ENCODE measurements around the gene RCAN2. TPM values are rescaled to one million over a fixed set of nuclear protein-coding genes. Genes with fewer than 3 reads are reported as not detected.
A peak's percentile ranks its signal among the peaks of the same experiment; 100 is the strongest.

RCAN2 gene
- total RNA-seq, 4 donors from 2014 or later = 46.9 to 289 (median 171) TPM

DNA sequence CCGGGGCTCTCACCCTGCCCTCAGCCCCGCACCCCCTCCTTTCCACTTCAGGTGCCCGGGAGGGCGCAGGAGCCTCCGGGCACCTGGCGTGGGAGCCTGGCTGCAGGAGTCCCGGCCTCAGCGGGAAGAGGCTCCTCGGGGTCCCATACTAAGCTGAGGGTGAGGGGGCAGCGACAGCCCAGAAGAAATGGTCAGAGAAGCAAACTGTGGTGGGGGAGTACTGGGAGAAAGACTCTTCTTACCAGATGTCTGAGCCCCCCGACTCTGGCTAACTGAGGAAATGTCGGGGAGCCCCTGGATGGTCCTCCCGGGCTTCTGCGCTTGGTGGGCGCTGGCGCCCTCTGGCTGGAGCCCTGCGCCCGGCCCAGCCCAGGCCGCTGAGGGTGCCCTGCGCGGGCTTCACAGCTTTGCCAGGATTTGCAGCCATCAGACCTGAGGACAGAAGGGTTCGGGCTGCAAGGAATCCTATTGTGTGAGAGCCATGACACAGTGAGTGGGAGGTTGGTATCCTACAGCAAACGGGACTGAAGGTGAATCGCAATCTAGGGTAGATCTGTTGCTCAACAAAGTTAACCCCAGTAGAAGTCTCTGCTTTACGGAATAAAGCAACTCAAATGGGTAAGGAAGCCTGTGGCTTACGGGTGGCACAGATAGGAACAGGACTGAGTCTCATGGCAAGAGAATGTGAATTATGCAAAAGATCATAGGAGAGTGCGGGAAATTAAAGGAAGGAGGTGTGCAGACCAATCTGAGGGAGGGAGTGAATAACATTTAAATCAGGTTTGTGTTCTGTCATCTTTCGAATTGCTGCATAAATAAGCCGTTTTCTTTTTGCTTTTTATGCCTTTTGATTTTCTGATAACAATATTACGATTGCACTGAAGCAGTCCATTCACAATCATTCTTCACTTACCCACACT lies 639 bp upstream of the RCAN2 start:
- peak overlapping the region; percentile 70 to 72 for H3K4me3 ChIP-seq
- peak overlapping the region; percentile 82 to 92 (median 90) for H3K27ac ChIP-seq
- ATAC-seq = peak; percentile 79
- H3K4me1 ChIP-seq = peaks cover 7 to 49% (median 8%) of the 10 kb centered on the region in 3 donors
- H3K27me3 ChIP-seq = no peaks in the 10 kb centered on the region
- H3K36me3 ChIP-seq = no peaks in the 10 kb centered on the region
- 8 to 15% methylated on average over 9 to 10 of the region's 30 CpGs for WGBS, 2 donors (ENCODE audit: low coverage in 1 of 2)
- TF ChIP-seq POLR2AphosphoS5 (IDR thresholded peaks at IDR 0.05) = peak; percentile 20
- TF ChIP-seq, protein P1, sequence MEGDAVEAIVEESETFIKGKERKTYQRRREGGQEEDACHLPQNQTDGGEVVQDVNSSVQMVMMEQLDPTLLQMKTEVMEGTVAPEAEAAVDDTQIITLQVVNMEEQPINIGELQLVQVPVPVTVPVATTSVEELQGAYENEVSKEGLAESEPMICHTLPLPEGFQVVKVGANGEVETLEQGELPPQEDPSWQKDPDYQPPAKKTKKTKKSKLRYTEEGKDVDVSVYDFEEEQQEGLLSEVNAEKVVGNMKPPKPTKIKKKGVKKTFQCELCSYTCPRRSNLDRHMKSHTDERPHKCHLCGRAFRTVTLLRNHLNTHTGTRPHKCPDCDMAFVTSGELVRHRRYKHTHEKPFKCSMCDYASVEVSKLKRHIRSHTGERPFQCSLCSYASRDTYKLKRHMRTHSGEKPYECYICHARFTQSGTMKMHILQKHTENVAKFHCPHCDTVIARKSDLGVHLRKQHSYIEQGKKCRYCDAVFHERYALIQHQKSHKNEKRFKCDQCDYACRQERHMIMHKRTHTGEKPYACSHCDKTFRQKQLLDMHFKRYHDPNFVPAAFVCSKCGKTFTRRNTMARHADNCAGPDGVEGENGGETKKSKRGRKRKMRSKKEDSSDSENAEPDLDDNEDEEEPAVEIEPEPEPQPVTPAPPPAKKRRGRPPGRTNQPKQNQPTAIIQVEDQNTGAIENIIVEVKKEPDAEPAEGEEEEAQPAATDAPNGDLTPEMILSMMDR (IDR thresholded peaks at IDR 0.05) = peak; percentile 48 to 91 (median 67)
- TF ChIP-seq POLR2A (IDR thresholded peaks at IDR 0.05) = no peak
- no peak for TF ChIP-seq EP300 (IDR thresholded peaks at IDR 0.05)
- H3K9me3 ChIP-seq = no peaks in the 10 kb centered on the region

DNA sequence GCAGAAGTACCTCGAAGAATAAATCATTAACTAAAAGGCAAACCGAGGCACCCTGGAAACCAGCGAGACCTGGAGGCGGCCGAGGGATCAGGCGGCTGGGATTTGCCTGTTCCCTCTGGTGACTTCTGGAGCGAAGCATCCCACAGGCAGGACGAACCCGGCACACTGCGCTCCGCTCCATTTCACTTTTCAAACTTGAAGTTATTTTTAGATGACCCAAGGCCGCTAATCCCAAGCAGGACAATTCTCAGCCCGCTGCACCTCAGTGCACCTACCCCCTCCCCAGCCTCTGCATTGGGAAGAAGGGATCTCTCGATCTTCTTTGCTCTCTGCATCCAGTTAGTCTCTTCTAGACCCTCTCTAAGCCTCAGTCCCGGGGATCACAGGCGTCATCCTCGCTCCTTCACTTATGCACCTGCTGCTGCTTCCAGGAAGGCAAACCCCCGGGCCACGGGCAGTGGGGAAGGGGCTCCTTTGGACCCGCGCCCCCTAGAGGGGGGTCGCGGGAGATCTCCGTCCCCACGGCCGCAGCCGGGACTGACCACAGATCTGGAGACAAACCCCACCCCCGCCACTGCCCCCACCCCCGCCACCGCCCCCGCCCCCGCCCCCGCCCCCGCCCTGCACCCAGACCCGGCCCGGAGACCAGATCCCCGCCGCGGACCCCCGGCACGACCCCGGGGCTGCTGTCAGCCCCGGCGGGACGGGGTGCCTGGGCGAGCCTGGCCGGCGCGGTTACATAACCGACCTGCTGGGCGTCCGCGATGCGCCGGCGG lies 636 bp downstream of the RCAN2 start:
- 0 to 8% methylated on average over 3 to 14 of the region's 56 CpGs for WGBS, 2 donors (ENCODE audit: low coverage in 1 of 2)
- Histone ChIP-seq H3K27me3 (no peaks in the 10 kb centered on the region), H3K9me3 (no peaks in the 10 kb centered on the region), H3K36me3 (no peaks in the 10 kb centered on the region), H3K4me3 (peak overlapping the region; percentile 70 to 72), H3K27ac (peak overlapping the region; percentile 82 to 92 (median 90)), H3K4me1 (peaks cover 7 to 62% (median 8%) of the 10 kb centered on the region in 3 donors)
- peak; percentile 14 for ATAC-seq
- TF ChIP-seq, protein P1 (IDR thresholded peaks at IDR 0.05) = peak in 1 of 4 experiments; percentile 28
- TF ChIP-seq POLR2AphosphoS5 (IDR thresholded peaks at IDR 0.05) (peak; percentile 24), POLR2A (IDR thresholded peaks at IDR 0.05) (no peak)

DNA sequence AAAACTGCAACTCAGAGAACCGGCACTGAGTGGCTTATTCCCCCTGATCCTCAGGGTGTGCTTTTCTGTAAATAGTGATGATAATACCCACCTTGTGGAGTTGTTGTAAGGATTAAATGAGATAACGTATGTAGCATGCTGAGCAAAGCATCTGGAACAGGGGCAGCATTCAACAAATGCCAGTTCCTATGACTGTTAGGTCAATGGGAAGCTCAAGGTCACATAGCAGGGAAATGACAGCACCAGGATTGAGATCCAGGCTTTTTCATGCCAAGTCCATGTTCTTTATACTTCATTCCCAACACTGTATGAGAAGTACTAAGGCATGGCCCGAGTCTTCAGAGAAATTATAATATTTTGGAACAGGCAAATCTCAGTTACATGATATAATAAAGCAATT lies 5.1 kb downstream of the RCAN2 start:
- H3K4me1 ChIP-seq = peaks cover 4 to 74% (median 7%) of the 10 kb centered on the region in 3 donors
- peak overlapping the region in 1 of 2 donors; percentile 4 for H3K4me3 ChIP-seq
- no peaks in the 10 kb centered on the region for H3K9me3 ChIP-seq
- H3K27ac ChIP-seq = no peak overlapping the region
- ATAC-seq = no peak
- H3K27me3 ChIP-seq = no peaks in the 10 kb centered on the region
- WGBS, 2 donors (ENCODE audit: low coverage in 1 of 2) = 45 to 71% methylated on average over 3 of the region's 3 CpGs
- no peaks in the 10 kb centered on the region for H3K36me3 ChIP-seq
- TF ChIP-seq EP300 (IDR thresholded peaks at IDR 0.05) = no peak
- TF ChIP-seq, protein P1 (IDR thresholded peaks at IDR 0.05) = no peak
- TF ChIP-seq POLR2A (IDR thresholded peaks at IDR 0.05) = no peak
- no peak for TF ChIP-seq POLR2AphosphoS5 (IDR thresholded peaks at IDR 0.05)

DNA sequence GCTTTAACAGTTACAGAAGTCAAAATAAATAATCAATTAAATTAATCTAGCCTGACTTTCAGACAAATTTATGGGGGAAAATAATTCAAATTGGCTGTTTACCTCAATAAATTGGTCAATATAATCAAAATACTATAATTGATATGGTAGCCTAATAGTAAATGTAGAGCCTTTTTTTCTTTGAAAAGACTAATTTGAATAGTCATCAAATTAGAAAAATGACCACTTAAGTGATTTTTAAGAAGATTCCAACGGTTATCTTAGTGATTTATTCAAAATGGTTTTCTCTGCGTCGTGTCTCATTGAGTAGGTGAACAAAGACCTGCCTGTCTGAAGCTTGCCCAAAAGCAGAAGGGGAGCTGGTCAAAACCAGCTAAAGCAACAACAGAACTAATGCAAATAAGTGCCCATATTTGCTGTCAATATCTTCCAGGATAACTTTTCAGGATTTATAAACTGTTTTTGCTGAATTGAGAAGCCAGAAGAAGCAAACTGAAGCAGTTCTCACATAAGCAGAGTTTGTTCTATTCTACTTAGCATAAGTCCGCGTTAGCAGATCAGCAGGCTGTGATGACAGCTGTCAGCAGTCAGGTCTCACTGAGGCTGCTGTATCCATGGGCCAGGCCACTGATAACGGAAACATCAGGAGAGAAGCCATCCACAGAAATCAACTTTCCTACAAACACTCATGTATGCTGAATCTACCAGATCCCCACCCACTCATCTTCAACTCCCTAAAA lies 7.0 kb downstream of the RCAN2 start:
- no peak overlapping the region for H3K27ac ChIP-seq
- ATAC-seq = no peak
- 69 to 100% methylated on average over 5 to 6 of the region's 6 CpGs for WGBS, 2 donors (ENCODE audit: low coverage in 1 of 2)
- no peak for TF ChIP-seq EP300 (IDR thresholded peaks at IDR 0.05)
- no peak for TF ChIP-seq POLR2AphosphoS5 (IDR thresholded peaks at IDR 0.05)
- TF ChIP-seq, protein P1 (IDR thresholded peaks at IDR 0.05) = no peak
- TF ChIP-seq POLR2A (IDR thresholded peaks at IDR 0.05) = no peak
- peaks cover 0 to 4% of the 10 kb centered on the region in 2 donors for H3K36me3 ChIP-seq
- no peak overlapping the region for H3K4me3 ChIP-seq
- peaks cover 0 to 59% (median under 1%) of the 10 kb centered on the region in 3 donors for H3K4me1 ChIP-seq
- no peaks in the 10 kb centered on the region for H3K9me3 ChIP-seq
- no peaks in the 10 kb centered on the region for H3K27me3 ChIP-seq

Measured in gastroesophageal sphincter (tissue), 4 donors.